ENCODE data around the gene GULP1.

GULP1 gene

GRCh38 chr2:188381614-188382013 is 89.9 kb downstream of the GULP1 start:
- no peak for DNase-seq

GRCh38 chr2:188382107-188382506 is 90.4 kb downstream of the GULP1 start:
- no peak for DNase-seq

- no peak for DNase-seq
Measured at GRCh38 chr2:188383158-188383557, 91.5 kb downstream of the GULP1 start.

GRCh38 chr2:188385857-188386256 is 94.2 kb downstream of the GULP1 start:
- DNase-seq = no peak

- DNase-seq = no peak
Measured at GRCh38 chr2:188388831-188389230, 97.2 kb downstream of the GULP1 start.

- DNase-seq = no peak
Measured at GRCh38 chr2:188391354-188391753, 99.7 kb downstream of the GULP1 start.

- DNase-seq = no peak
Measured at GRCh38 chr2:188394931-188395472, 103.3 kb downstream of the GULP1 start.

GRCh38 chr2:188395903-188396689 is 104.4 kb downstream of the GULP1 start:
- DNase-seq = no peak

- DNase-seq = no peak
Measured at GRCh38 chr2:188399159-188399558, 107.5 kb downstream of the GULP1 start.

GRCh38 chr2:188403676-188404075 is 112.0 kb downstream of the GULP1 start:
- no peak for DNase-seq

GRCh38 chr2:188404341-188405004 is 112.8 kb downstream of the GULP1 start:
- DNase-seq = no peak

- no peak for DNase-seq
Measured at GRCh38 chr2:188406414-188406813, 114.7 kb downstream of the GULP1 start.

GRCh38 chr2:188410504-188411235 is 119.0 kb downstream of the GULP1 start:
- no peak for DNase-seq

- DNase-seq = no peak
Measured at GRCh38 chr2:188412190-188412589, 120.5 kb downstream of the GULP1 start.

- DNase-seq = no peak
Measured at GRCh38 chr2:188414411-188414810, 122.7 kb downstream of the GULP1 start.

GRCh38 chr2:188414869-188415753 is 123.4 kb downstream of the GULP1 start:
- DNase-seq = no peak

GRCh38 chr2:188415754-188416083 is 124.0 kb downstream of the GULP1 start:
- no peak for DNase-seq

GRCh38 chr2:188416367-188416766 is 124.7 kb downstream of the GULP1 start:
- DNase-seq = no peak

- DNase-seq = no peak
Measured at GRCh38 chr2:188422726-188423125, 131.1 kb downstream of the GULP1 start.

GRCh38 chr2:188425266-188425665 is 133.6 kb downstream of the GULP1 start:
- no peak for DNase-seq

GRCh38 chr2:188426121-188426520 is 134.4 kb downstream of the GULP1 start:
- no peak for DNase-seq

GRCh38 chr2:188430705-188431104 is 139.0 kb downstream of the GULP1 start:
- no peak for DNase-seq

- DNase-seq = no peak
Measured at GRCh38 chr2:188434018-188434417, 142.3 kb downstream of the GULP1 start.

Data from activated CD4-positive, alpha-beta T cell treated with anti-CD3 and anti-CD28 coated beads, Interleukin-2, amount 50 U/mL, for 1 hour (primary cell).